GM19240 (cell line): ENCODE results near the gene SRR.

ENCODE experiments used
- DNase-seq: peaks from one replicate; pipeline ENCODE4 v3.0.0; 2011; ENCODE audit warnings: low spot score; ENCODE audit not compliant: insufficient read length

Gene SRR

DNA sequence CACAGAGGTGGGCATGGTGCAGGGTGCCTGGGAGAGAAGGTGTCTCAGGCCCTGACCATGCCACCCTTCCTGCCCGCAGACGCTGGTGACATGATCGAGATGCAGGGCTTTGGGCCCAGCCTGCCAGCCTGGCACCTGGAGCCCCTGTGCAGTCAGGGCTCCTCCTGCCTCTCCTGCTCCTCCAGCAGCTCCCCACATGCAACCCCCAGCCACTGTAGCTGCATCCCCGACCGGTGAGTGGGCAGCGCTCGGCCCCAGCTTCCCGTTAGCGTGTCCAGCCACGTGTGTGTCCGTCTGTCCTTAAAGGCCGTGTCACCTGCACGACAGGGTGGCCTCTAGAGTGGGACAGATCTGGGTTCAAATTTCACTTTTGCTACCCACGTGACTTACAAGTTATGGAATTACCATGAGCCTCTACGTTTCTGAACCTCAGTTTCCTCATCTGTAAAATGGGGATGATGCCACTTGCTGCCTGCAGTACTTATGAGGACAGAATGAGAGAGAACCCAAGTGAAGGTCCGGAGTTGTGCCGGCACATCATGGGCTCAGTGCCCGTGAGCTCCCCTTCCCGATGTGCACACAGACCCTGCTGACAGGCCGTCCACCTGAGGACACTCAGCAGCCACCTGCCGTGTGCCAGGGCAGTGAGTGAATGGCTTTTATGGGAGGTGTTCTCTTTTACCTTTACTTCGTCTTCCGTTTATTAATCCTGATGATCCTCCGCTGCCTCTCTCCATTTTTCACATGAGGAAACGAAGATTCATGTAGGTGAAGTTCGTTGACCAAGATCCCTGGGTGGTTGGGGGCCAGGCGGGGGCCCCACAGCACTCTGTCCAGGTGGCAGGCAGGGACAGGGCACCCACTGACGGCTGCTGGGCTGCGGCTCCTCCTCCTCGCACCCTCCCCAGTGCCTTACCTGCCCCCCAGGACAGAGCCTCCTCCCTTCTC lies 67.7 kb downstream of the SRR start:
- DNase-seq: no peak

DNA sequence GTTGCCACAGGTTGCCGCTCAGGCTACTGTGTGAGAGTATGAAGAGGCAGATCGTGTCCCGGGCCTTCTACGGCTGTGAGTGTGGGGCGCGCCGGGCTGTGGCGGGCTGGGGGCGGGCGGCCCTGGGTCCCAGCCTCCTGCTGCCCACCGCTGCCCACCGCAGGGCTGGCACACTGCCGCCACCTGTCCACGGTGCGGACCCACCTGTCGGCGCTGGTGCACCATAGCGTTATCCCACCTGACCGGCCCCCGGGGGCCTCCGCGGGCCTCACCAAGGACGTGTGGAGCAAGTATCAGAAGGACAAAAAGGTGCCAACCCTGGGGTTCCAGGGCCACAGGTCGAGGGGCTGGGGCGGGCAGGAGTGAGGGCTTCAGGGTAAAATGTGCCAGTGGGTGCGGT lies 68.4 kb downstream of the SRR start:
- DNase-seq: no peak

DNA sequence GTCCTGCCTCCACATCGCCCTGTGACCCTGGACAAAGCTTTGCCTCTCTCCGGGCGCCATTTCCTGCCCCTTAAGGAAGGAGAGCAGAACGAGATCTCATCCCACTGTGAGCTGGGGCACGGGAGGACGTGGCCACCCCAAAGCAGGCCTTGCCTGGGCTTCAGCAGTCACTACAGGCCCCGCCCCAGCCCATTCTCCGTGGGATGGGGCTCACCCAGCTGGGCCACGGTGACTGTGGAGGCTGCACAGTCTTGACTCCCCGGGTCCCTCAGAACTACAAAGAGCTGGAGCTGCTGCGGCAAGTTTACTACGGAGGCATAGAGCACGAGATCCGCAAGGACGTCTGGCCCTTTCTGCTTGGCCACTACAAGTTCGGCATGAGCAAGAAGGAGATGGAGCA lies 68.9 kb downstream of the SRR start:
- DNase-seq: no peak

DNA sequence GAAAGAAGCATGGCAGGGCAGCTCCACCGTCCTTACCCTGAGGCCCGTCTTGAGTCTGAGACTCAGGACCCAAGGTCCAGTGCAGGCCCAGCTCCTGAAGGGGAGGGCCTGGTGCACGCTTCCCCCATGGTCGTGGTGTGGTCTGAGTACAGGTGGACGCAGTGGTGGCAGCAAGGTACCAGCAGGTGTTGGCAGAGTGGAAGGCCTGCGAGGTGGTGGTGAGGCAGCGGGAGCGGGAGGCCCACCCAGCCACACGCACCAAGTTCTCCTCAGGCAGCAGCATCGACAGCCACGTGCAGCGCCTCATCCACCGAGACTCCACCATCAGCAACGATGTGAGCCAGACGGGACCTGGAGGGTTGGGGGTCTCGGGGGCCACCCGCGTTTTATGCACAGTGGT lies 69.4 kb downstream of the SRR start:
- no peak for DNase-seq
